HG03103 (cell line): ENCODE results near the gene RFX3.
A peak's percentile ranks its signal among the peaks of the same experiment; 100 is the strongest.

Source experiments
- ATAC-seq: cut with Tn5 transposase; IDR thresholded peaks from one replicate; pipeline ENCODE4 v1.9.1; 2021; ENCODE audit warnings: low read depth; ENCODE audit not compliant: unreplicated experiment

The RFX3 gene

GRCh38 chr9:3514786-3515185, 11.0 kb downstream of the RFX3 start:
- ATAC-seq = no peak

GRCh38 chr9:3513265-3513818, 12.5 kb downstream of the RFX3 start:
- ATAC-seq = no peak

GRCh38 chr9:3511551-3511950, 14.2 kb downstream of the RFX3 start:
- ATAC-seq = no peak

GRCh38 chr9:3510796-3511195, 15.0 kb downstream of the RFX3 start:
- ATAC-seq = no peak

DNA sequence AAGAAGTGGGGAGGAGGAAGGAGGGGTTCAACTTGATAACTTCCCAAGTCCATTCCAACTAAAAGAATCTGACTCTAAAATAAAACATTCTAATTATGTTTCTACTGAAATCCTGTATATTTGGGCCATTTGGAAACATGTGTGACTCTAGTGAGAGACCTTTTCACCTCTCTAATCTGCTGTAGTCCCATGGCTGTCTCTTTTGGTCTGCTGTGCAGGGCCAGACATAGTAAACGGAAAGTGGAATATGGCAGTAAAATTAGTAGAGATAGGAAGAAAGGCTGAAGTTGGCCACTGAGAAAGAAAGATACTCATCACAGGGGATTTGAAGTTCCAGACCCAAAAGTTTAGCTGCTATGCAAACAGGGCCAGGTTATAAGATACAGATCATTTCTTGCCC, 15.9 kb downstream of the RFX3 start:
- no peak for ATAC-seq

- peak; percentile 27 for ATAC-seq
These were observed 17.1 kb downstream of the RFX3 start for GRCh38 chr9:3508521-3509291.

- ATAC-seq = peak; percentile 23
These were observed 17.7 kb downstream of the RFX3 start for GRCh38 chr9:3508078-3508431.

- ATAC-seq = peak; percentile 63
These were observed 18.3 kb downstream of the RFX3 start for GRCh38 chr9:3507395-3508077.

GRCh38 chr9:3506164-3506563, 19.6 kb downstream of the RFX3 start:
- ATAC-seq = no peak

GRCh38 chr9:3502560-3503398, 23.0 kb downstream of the RFX3 start:
- no peak for ATAC-seq

DNA sequence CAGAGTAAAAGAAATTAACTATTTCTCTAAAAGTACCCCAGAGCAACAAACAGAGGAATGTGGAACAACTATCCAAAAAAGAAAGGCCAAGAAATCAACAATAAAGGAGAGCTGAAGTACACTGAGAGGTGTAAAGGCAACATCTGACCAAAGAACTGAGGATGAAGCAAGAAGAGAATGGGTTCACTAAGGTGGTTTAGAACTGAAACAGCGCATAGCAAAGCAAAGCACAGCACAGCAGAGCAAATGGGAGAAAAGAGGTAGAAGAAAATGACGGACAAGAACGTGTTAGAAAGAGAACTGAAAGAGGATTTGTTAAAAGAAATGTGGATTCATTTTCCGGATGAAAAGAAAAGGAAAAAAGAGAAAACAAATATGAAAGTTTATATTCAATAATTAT, 25.8 kb downstream of the RFX3 start:
- ATAC-seq = no peak

DNA sequence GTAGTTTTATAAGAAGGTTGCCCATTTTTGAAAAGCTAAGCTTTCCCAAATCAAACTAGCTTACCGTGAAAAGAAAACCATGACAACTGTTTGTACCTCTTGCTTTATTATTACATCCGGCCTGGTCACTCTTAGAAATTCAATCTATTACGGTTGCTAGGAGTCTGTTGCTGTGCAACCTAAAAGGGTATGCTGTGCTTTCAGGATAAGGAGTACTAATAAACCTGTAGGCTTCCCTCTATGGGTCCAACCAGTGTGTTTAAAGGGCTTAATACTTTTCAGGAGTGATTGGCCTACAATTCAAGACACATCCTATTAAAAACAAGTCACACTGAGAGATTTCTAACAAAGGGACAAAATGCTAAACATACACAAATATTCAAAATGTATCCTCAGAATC, 27.1 kb downstream of the RFX3 start:
- ATAC-seq = no peak

DNA sequence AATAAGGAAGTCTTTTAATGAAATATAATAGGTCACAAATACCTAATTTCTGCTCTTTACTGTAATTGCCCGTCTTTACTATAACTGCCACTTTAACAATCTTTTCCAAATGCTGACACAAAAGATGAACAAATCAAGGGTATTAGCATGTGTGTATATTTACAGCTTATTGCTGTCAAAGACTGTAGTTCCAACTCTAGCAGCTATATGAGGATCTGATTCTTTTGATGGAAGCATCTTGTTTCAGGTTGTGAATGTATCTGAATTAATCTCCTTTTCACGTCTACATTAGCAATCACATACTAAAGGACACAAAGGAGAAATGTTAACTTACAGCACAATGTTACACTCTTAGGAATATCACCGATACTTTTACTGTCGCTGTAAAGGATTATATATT, 27.9 kb downstream of the RFX3 start:
- ATAC-seq = no peak

DNA sequence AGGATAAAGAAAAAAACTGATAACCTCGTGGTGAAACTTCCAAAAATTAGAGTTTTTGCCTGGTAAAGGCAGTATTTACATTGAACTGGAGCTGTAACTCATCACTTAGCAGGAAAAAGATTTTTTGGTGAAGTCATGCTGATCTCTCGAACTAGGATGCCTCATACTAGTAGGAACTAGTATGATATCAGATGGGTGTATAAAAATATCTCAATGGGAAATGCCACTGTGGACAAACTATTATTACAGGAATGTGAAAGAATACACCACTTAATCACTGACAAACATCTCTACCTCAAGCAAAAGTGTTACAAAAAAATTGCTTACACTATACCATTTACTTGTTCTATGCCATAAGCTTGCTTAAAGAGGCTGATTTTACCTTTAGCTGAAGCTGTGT, 28.4 kb downstream of the RFX3 start:
- no peak for ATAC-seq

- no peak for ATAC-seq
These were observed 29.9 kb downstream of the RFX3 start for GRCh38 chr9:3495855-3496254.

DNA sequence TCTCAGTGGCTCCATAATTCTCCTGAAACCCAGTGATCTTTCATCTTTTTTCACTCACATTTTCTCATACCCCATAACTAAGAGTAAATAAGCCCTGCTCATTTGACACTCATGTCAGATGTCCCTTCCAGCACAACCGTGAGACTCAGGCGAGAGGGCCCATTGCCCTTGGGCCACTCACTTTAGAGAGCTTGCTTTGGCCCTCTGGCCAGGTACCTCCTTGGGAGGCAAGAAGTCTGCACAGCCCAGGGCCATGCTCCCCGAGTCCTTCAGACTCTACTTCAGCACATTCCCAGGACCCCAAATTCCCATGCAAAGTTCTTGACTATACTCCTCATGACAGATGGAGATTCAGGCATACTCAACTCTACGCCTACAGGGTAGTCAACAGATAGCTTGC, 33.6 kb downstream of the RFX3 start:
- ATAC-seq = no peak

- ATAC-seq = no peak
These were observed 34.4 kb downstream of the RFX3 start for GRCh38 chr9:3491450-3491849.

DNA sequence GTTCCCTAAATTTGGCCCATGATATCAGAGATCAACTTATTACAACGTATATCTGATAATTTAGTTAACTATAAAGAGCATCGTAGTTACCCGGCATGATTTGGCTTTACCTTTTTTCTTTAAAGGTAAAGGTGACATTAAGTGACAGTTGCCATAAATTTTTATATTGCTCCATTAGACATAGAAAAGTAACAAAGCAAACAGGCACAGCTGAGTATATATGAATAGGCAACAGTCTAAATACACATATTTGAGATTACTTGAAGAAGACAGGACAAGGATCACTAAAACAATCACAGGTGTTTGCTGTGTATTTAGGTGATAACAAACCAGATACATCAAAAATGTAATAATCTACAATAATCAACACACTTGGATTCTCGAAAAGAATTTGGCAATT, 34.8 kb downstream of the RFX3 start:
- ATAC-seq = no peak

DNA sequence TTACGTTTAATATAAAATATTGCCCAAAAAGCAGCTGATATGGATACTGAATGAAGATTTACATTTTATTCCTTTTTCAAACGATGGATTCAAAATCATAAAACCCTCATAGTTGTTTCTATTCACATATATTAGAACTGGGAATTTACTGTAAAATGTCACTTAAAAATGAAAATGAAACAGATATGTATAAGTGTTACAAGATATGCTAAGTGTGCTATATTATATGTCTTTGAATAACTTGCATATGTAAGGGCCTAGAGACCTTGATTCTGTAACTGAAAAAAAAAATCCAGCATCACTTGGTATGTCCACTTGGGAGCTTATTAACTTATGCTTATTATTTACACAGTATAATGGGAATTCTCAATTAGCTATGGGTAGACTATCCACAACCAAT, 43.2 kb downstream of the RFX3 start:
- ATAC-seq = no peak

- no peak for ATAC-seq
These were observed 45.5 kb downstream of the RFX3 start for GRCh38 chr9:3480353-3480655.
